GM12872 (cell line): Measurements from ENCODE around the gene CDH2.

ENCODE experiments used
- CTCF ChIP-seq: IDR thresholded peaks from 3 replicates; pipeline ENCODE4 v1.5.1; 2011; ENCODE audit warnings: low read depth, mild to moderate bottlenecking, low read length, moderate library complexity; ENCODE audit not compliant: insufficient read depth

Gene CDH2

DNA sequence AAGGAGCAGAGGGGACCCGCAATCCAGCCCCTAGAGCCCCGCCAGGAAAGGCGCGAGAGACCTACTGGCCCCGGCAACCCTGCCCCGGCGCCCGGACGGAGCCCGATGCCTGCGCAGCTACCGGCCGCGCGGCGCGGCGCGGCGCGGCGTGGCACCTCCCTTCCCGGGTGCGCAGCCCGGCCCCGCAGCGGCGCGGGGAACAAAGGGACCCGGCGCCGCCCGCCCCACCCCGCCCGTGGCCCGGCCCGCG is 307 bp downstream of the CDH2 start:
- TF ChIP-seq CTCF = no peak

DNA sequence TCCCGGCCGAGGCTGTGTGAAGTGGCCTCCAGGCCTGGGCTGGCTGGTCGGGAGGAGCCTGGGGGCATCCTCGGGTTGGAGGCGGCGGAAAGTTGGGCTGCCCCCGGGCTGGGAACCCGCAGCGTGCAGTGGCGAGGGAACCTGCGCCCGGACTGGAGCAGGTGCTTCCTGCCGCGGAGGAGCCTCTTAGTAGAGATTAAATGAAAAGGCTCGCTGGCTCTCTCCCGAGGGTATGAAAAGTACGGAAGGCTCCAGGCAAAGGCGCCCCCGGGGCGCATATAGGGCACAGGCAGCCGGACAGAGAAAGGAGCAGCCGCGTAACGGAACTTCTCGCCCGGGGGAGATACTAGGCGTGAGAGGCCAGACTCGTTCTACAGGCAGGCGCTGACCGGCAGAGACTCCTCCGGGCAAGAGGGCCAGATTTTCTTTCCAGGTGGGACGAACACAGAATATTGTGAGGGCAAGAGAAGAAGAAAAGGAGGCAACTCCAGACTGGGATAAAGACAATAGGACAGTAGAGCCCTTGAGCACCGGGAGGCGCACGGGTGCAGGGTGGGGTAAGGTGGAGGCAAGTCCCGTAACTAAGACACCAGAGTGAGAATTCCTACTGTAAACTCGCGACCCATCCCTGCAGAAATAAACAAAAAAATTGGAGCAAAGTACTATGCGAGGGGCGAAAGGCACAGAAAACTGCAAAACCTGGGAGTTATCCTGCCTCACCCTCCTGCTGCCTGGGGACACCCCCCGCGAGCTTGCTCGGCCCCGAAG is 816 bp downstream of the CDH2 start:
- TF ChIP-seq CTCF = no peak

DNA sequence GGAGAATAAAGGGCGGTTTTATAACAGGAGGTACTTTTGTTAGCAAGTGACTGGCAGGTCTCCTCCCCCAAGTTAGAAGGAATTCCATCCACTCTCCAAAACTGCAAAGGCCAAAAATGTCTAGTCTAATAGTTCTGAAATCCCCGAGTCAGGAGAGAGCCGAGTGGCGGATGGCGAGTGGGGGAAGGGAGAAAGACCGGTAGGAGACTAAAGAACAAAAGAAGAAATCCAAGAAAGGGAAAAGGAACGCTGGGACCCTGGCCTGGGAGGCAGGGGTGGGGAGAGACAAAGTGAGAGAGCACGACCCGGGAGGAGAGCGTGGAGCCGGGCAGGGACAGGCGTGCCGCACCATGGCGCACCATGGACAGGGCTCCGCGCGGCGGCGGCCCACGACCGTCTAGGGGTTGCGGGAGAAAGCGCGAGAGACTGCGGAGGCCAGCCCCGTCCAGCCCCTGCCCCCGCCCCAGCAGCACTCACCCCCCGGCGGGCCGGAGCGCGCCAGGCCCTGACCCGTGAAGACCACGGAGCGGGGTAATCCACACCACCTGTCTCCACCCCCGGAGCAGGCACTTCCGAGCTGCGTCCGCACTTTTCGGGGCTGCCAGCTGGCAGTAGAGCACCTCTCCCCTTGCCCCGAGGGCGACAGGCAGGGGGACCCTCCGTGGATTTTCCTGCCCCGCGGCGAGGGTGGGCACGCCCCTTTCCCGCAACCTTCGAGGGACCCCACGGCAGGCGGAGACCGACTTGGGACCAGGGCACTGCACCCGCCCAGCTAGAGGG is 1.6 kb downstream of the CDH2 start:
- no peak for TF ChIP-seq CTCF

GRCh38 chr18:28174181-28174905 is 2.6 kb downstream of the CDH2 start:
- no peak for TF ChIP-seq CTCF

- TF ChIP-seq CTCF = no peak
These were observed 5.1 kb downstream of the CDH2 start for GRCh38 chr18:28171837-28172236.

DNA sequence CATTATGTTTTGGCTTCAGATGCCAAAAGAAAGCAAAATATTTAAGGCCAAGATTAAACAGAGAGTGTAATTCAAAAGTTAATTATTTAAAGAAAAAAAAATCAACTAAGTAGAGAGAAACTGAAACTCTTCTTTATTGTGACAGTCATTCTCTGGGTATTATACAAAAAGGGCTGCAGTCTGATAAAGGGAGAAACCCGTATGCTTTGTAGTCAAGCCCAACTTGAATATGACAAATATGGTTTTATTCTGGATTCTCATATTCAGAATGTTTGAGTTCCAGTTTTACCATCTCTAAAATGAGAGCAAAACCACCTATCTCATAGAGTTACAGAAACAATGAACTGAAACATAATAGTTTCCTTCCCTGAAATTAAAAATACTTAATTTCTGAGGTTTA is 8.2 kb downstream of the CDH2 start:
- no peak for TF ChIP-seq CTCF

GRCh38 chr18:28167835-28168349 is 9.0 kb downstream of the CDH2 start:
- no peak for TF ChIP-seq CTCF
